ENCODE measurements around the gene PPP1R14C.
"Not testable (repeated sequence)": the region's sequence is repeated elsewhere in the genome, so short reads cannot be mapped to it uniquely, and the experiment has no call there.

PPP1R14C gene

DNA sequence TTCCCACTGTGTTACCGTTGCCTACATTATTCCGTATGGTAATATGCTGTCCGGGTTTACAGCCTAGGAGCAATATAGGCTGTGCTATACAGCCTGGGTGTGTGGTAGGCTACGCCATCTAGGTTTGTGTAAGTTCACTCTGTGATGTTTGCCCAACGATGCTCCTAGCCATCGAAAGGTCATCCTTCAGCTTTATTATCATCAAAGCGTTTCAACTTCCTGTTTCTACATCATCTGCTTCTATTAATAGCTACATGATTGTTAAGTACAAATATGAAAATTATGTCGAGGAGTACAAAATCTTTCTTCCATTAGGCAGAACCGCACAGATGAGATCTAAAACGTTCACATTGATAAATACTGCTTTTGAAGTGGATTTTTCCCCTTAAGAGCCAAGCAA, 69.9 kb downstream of the PPP1R14C start:
- DNase-seq: no peak

DNA sequence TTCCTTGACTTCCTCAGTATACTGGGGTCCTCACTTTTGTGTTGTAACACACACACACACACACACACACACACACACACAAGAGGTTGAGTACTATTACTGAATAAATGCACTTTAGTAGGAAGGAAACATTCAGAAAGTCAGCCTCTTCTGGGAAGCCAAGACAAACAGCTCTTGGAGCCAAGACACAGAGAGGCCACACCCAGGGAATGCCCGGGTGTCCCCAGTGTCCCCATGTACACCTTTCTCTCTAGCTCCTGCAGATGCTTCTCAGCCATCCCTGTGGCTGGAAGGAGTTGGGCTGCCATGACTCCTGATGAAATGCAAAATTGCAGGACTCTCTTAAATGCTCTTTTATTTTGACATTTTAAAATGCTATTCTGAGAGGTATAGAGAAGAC, 70.5 kb downstream of the PPP1R14C start:
- DNase-seq: no peak

DNA sequence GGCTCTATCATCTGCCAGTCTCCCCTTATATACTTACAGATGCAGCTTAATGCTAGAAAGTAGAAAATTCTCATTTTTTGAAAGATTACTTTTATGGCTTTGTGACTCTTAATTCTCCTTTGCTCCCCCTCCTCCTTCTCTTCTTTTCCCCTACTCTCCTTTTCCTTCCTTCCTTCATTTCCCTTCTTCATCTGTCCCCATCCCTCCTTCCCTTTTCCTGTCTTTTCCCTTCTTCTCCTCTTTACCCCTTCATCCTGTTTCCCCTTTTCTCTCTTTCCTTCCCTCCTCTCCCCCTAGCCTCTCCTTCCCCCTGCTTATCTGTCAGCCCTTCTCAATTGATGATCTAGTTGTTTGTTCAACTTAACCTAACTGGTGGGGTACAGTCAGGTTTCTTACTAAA, 71.5 kb downstream of the PPP1R14C start:
- no peak for DNase-seq

DNA sequence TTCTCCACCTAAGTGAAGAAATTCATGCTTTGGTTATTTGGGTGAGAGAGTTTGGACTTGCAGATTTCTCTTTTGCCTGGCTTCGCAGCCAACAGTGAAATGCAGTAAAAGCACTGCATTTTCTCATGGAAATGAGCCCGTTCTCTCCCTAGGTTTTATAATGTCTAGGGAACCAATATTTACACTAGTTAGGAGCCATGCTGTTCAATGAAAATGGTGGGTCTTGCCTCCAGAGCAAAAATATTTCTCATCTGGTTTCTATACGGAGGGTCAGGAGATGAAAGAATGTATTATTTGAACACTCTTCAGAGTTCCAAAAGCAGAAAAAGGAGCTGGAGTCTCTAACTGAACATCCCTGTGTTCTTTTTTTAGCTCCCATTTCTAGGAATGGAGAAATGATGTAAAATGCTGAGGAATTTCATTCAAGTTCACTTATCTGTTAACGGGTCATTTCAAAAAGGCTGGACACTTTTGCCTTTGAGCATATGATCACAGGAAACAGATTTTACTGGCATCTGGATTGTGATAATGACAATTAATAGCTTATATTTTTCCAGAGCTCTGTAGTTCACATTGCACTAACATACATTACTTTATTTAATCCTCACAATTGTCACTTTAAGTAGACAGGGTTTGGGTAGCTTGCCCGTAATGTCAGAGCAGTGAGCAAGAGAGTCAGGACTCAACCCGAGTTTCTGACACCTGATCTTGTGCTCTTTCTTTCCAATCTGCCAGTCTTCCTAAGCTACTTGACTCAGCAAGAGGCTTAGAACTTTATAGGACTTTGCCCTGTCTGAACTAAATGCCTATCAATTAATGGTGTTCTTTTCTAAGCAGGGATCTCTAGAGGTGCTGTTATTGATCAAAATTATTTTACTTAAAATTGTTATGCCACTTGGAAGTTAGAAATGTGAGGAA, 78.0 kb downstream of the PPP1R14C start:
- DNase-seq: no peak

DNA sequence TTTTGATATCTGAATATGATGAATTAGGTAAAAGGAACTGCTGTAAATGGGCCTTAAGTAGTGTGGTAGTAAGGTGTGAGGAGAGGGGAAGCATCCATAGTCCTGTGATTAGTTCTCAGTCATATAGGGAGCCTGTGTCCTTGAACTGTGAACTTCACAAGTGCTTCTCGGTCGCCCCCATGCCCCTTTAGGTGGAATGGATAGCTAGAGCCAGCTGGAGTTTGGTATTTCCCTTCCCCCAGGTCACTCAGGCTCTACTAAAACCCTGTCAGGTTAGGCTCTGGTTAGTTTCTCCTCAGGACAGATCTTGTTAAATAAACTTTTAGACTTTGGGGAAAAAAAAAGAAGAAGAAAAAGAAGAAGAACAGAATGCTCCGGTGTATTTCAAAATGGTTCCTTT, 82.0 kb downstream of the PPP1R14C start:
- DNase-seq: no peak

DNA sequence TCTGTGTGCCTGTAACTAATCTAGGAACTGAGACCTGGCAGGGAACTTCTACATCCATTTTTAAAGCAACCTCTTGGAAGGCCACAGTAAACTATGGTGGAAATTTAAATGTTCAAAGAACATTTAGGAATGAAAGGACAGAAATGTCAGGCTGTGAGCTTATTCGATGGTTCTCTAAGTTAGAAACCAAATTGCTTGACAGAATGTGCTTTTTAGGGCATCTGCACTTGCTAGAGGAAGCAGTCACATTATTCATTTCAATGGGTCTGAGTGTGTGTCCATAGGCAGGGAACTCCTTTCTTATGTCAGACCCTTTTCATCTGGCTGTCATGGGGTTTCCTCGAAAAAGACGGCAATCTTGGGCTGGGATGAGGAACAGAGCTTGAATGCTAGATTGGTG, 84.4 kb downstream of the PPP1R14C start:
- DNase-seq: no peak

DNA sequence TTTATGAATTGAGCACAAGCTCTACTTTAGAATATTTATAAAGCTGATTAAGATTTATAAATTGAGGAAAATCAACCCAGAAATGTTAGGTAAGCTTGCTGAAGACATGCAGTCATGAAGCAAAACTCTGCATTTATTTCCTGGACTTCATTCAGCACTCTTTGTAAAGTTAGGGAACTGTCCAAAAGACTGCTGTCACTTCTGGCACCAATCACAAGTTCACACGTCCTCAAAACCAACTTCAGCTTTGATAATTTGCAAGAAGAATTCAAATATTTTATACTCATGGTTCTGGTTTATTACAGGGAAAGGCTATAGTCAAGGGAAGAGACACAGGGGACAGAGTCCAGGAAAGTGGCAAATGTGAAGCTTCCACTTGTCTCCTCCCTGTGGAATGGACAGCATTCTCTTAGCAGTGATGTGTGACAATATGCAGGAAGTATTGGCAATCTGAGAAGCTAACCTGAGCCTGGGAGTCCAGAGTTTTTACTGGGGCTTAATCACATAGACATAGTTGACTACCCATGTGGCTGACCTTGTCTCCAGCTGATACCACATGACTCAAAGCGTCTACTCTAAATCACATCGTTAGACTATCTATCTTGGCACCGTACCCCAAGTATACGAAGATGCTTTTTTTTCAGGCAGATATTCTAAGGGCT, 85.4 kb downstream of the PPP1R14C start:
- no peak for DNase-seq

DNA sequence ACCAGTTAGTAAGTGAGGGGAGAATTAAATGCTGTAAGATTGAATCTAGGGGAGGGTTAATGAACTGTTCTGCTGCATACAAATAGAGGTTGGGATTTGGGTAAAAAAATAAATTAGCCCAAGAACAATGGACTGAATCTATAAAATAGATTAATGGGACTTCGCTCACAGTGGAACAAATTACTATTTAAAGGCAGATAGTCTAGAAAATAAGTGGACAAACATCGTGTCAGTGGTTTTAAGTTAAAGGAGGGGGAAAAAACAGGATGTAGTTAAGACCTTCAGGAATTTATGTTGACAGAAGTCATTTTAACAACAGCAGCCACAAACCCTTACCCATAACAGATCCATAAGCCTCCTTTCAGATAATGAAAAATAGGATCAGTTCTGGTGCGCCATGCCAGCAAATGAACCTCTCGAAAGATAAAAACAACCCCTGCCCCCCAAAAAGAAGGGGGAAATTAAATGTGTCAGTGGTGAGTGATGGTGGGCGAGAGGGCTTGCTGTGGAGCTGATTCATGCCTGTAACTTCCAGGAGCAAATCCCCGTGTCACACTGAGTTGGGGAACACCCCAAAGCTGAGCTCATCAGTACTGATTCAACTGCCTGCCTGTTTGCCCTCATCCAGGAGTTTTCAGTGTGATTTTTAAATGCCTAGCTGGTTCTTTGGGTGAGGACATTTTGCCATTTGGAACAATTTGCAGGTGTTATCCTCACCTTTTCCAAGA, 86.8 kb downstream of the PPP1R14C start:
- DNase-seq: no peak

DNA sequence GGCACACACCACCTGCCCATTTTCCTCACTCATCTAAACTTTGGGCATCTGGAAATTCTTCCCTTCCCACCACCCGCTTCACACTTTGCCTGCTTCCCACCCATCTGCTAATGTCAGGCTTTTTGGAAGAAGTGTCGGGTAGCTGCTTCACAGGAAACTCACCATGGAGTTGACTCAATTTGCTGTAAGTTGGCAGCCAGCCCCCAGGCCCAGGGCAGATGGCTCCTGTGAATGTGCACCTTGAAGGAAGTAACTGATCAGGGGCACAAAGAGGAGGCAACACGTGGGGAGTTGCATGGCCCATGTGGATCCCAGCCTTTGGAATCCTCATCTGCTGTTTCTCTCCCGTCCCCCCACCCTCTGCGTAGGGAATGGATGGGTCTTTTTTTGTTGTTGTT, 87.3 kb downstream of the PPP1R14C start:
- DNase-seq: no peak

DNA sequence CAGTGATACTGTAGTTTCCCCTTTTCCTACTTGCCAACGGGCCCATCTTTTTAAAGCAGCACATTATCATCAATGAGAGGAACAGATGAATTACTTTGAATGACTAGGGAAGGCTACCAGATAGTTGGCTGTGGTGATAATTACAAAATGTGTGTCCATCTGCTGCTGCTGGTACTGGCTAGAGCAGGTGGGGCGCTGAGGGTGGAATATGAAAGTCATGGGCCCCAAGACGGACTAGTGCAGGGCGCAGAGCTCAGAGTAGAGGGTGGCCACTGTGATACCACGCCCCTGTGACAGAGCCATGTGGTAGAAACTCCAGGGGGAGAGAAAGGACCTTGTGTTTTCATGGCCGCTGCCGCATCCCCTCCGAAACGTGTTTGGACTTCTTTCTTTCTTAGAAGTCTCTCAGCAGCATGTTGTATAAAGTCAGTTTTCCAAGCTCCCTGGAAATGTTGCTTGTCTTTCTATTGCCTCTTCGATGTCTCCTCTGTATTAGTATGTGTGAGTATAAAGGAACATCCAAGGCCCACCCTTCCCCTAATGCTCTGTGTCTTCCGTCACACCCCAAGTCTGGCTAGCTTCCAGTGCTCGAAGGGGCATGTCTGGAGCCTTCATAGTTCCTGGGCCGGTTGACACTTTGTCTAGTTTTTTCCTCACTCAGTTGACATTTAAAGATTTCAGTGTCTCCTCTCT, 88.1 kb downstream of the PPP1R14C start:
- DNase-seq: no peak

DNA sequence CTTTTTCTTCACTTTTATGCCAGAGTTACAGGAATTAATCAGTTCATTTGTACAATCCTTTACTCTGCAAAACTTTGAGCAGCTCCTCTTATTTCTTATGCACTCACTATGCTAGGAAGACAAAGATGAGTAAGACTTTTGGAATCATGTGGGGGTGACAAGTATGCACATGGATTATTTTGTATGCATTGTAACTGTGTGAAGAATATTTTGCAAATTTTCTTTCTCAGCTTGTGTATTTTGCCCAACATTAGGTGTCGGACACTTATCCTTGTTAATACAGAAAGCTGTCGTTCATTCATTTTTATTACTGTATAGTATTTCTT, 88.6 kb downstream of the PPP1R14C start:
- no peak for DNase-seq

DNA sequence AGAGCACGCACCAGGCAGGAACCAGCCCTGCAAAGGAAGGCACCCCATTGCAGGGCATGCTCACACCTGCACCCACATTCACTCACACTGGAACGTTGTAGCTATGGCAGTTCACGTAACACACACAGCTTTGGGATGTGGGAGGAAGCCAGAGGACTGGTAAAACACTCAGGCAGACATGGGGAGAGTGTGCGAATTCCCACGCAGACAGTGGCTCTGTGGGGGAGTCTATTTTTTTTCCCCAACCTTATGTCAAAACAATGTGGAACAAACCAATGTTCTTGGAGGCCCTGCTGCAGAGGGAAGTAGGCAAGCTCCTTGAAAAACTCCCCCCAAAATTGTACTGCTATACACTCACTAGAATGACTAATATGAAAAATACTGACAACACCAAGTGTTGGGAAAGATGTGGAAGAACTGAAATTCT, 91.0 kb downstream of the PPP1R14C start:
- peak in 15 of 56 donors; percentile 7 to 72 (median 19) for DNase-seq

DNA sequence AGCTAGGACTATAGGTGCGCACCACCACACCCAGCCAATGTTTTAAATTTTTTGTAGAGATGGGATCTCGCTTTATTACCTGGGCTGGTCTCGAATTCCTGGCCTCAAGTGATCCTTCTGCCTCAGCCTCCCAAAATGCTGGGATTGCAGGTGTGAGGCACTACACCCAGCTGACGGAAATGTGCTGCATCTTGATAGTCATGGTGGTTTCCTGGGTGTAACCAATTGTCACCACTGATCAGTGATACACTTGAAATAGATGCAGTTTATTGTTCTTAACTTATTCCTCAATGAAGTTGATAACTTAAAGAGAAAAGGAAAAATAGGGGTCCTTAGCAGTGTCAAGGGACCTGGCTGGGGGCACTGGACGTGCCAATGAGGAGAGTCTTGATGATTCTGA, 92.4 kb downstream of the PPP1R14C start:
- no peak for DNase-seq

DNA sequence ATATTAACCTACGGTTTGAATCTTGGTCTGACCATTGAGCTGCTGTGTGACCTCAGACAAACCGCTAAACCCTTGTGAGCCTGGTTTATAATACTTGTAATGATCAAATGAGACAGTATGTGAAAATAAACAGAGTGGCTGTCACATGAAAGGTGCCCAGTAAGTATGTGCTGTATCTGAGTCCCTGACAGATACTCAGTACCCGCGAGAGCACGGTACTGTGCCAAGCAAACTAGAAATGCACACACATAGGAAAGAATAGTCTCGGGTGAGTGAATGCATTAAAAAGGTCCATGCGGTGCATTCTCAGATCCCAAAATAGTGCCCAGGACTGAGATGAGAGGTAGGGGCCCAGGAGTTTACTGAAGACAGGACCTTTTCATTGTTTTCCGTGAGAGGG, 93.3 kb downstream of the PPP1R14C start:
- DNase-seq: no peak

DNA sequence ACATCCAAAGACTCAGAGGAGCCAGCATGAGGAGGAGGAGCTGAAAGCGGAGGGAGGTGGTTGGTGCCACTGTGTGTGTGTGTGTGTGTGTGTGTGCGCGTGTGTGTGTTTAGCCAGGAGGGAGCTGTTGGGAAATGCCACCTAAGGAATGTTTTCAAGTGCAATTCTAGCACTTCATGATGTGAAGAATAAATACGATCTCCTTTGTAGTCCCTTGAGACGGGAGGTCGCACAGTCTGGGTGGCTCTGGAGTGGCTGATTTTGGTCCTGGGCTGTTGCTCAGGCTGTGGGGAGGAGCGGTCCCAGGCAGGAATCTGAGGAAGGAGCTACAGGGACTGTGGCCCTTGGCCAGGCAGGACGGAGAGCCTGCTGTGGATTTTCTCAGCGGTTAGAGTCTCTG, 93.7 kb downstream of the PPP1R14C start:
- DNase-seq: no peak

DNA sequence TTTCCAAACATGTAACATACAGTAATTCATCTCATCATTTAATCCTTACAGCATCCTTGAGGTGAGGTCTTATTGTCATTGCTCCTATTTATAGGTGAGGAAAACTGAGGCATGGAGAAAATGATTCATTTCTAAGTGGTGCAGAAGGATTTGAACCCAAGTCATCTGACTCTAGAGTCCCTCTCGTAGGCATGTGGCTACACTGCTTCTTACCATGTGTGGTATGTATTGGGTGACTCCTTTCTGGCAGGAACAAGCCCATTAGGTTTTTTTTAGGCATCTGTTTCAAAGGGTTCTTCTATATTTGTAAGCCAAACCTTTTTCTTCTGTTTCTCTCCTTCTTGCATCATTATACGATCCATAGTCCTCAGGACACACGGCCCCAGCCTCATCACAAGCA, 94.8 kb downstream of the PPP1R14C start:
- DNase-seq: no peak

DNA sequence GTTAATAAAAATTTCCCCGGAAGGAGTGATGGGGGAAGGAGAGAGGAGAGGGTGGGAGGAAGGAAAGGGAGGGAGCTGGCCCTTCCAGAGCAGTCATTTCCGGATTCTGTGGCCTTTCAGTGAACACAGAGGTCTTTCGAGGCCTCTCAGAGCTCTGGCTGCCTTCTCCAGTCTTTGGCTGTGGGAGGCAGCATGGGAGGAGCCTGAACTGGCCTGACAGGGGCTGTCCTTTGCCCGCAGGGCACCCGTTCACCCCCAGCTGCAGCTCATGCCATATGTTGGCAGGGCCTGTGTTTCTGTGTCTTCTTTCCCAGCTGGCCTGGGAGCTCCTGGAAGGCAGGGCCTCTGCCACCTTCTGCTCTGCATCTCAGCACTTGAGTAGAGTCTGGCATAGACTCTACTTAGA, 95.5 kb downstream of the PPP1R14C start:
- no peak for DNase-seq

DNA sequence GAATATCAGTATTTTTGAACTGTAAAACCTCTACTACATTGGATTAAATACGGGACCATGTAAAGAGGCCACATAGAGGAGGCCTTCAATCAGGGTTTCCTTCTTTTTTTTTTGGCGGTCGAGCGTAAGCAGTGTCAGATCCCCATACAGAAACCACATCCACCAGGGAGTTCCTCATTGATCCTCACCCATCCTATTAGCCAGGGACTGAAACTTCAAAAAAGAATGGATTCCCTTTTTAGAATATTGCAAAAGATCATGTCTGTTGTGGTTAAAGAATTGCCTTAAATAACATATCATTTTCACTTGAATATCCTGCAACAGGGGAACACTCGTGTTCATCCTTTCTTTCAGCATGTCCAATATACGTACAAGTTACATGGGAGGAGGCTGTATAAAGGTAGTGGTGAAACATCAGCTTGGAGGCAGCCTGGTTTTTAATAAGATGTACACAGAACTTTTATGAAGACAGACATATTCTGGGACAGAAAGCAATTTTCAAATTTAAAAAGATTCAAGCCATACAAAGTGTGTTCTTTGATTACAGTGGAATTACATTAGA, 96.1 kb downstream of the PPP1R14C start:
- DNase-seq: no peak

DNA sequence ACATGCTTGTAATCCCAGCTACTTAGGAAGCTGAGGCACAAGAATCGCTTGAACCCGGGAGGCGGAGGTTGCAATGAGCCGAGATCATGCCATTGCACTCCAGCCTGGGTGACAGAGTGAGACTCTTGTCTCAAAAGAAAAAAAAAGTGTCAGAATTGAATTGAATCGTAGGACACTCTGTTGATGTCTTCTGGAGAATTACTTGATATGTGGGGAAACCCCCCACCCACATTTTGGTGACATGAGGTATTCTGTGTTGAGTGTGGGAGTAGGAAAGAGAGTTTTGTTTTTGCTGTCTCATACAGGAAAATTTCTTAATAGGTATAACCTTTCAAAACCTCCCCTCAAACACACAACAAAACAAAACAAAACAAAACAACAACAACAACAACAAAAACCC, 98.9 kb downstream of the PPP1R14C start:
- not testable (repeated sequence) for DNase-seq

DNA sequence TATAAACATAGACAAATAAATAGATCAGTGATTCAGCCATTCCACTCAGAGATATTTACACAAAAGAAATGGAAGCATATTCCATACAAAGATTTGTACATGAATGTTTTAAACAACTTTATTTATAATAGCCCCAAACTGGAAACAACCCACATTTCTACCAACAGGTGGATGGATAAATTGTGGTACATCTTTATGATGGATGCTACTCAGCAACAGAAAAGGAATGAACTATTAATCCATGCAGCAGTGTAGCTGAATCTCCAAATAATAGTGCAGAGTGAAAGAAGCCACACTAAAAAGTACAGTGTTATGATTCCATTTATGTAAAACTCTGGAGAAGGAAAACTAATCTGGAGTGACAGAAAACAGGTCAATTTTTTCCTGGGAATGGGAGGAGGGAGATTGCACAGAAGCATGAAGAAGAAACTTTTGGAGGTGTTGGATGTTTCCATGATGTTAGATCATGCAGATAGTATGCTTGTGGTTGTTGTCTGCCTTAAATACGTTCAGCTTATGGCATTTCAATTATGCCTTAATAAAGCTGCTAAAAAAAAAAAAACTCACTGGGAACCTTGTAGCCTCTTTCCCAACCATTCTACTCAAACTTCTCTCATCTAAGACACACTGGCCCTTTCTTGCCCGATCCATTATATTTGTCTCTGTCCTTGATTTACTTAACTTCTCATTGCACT, 100.9 kb downstream of the PPP1R14C start:
- DNase-seq: no peak
